Right lobe of liver (tissue), 4 donors: ENCODE data around the gene TIGD4.

Experiments
- CTCF ChIP-seq, 4 donors: fragments of 200-600 bp in 3 of 4; fragments of 450-650 bp in 1 of 4; IDR thresholded peaks; one replicate each; pipeline versions ENCODE4 v1.5.1 to v1.8.0; 2016 to 2022; ENCODE audit warnings: antibody characterized with exemption in 4 of 4, mild to moderate bottlenecking in 2 of 4
- POLR2A ChIP-seq: fragments of 450-650 bp; IDR thresholded peaks from one replicate; pipeline ENCODE4 v1.6.1; 2017; ENCODE audit warnings: antibody characterized with exemption, mild to moderate bottlenecking
- donor health status: DM: no; HTN: no; CAD: no.
- donor health status: DM: no; HTN: no; CAD: no.
- donor health status: DM: no; HTN: yes; CAD: no.

- TF ChIP-seq CTCF (IDR thresholded peaks at IDR 0.05) (no peak), POLR2A (no peak)
Measured at GRCh38 chr4:152805818-152806217, 26.3 kb upstream of the TIGD4 start.
